Measurements from ENCODE around the gene HIPK3. TPM values are rescaled to one million over a fixed set of nuclear protein-coding genes. Genes with fewer than 3 reads are reported as not detected.

Gene HIPK3
- polyA plus RNA-seq, 4 donors: 9.5 to 40.7 (median 20.0) TPM

DNA sequence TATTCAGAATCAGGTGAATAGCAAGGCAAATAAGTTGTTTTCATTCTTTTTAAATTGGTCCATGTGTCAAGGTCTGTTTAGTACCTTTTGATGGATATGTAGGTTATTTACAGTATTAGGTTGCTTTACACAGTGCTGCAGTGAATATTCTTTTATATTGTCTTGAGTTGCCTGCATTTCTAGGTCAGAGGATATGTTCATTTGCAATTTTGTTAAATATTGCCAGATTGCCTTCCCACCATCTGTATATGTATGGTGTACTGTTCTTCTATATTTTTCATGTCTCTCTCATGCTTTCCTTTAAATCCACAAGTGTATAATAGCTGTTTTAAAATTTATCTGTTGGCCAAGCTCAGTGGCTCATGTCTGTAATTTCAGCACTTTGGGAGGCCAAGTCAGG is 24.6 kb downstream of the HIPK3 start:
- H3K27ac ChIP-seq (ENCODE audit: low read depth in 1 of 3, low read length in 2 of 3): no peak overlapping the region
- H3K4me1 ChIP-seq (ENCODE audit: control insufficient read depth in 3 of 3, insufficient read depth in 2 of 3, low read depth in 1 of 3, low read length in 2 of 3): peaks cover 7 to 9% (median 9%) of the 10 kb centered on the region in 3 donors
- H3K9me3 ChIP-seq (ENCODE audit: control insufficient read depth in 2 of 2, insufficient read depth in 1 of 2, low read depth in 1 of 2, low read length in 1 of 2): peaks cover 0 to 2% of the 10 kb centered on the region in 2 donors
- H3K4me3 ChIP-seq (ENCODE audit: low read depth in 1 of 3, low read length in 3 of 3): no peak overlapping the region
- no peaks in the 10 kb centered on the region for H3K27me3 ChIP-seq (ENCODE audit: control insufficient read depth in 3 of 3, insufficient read depth in 3 of 3, low read length in 3 of 3)
- peaks cover 0 to 3% (median 3%) of the 10 kb centered on the region in 3 donors for H3K36me3 ChIP-seq (ENCODE audit: control insufficient read depth in 3 of 3, insufficient read depth in 2 of 3, low read depth in 1 of 3, low read length in 3 of 3)
- FAIRE-seq (no peak), DNase-seq (no peak)

DNA sequence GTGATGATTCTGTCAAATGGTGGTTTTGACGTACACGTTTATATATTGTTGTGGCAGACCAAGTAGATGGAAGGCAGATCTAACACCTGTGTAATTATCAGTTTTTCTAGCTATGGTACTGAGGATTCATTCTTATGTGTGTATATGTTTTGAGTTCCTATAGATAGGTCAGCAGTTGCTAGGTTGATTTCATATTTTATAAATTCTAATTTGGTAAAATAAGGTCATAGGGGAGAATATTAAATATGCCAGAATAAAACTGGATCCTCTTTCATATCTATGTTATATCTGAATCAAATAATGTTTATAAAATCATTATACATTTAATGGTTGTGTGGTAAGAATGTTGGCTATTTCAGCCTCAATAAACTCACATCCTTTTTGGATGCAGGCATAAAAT is 27.6 kb downstream of the HIPK3 start:
- peaks cover 0 to 9% (median 7%) of the 10 kb centered on the region in 3 donors for H3K36me3 ChIP-seq (ENCODE audit: control insufficient read depth in 3 of 3, insufficient read depth in 2 of 3, low read depth in 1 of 3, low read length in 3 of 3)
- no peak overlapping the region for H3K27ac ChIP-seq (ENCODE audit: low read depth in 1 of 3, low read length in 2 of 3)
- no peak for DNase-seq
- H3K4me3 ChIP-seq (ENCODE audit: low read depth in 1 of 3, low read length in 3 of 3): no peak overlapping the region
- H3K4me1 ChIP-seq (ENCODE audit: control insufficient read depth in 3 of 3, insufficient read depth in 2 of 3, low read depth in 1 of 3, low read length in 2 of 3): peaks cover 3 to 6% (median 4%) of the 10 kb centered on the region in 3 donors
- 82 to 85% (median 83%) methylated on average over 2 of the region's 2 CpGs for WGBS, 3 donors
- no peak for FAIRE-seq
- H3K27me3 ChIP-seq (ENCODE audit: control insufficient read depth in 3 of 3, insufficient read depth in 3 of 3, low read length in 3 of 3): no peaks in the 10 kb centered on the region
- no peaks in the 10 kb centered on the region for H3K9me3 ChIP-seq (ENCODE audit: control insufficient read depth in 2 of 2, insufficient read depth in 1 of 2, low read depth in 1 of 2, low read length in 1 of 2)

DNA sequence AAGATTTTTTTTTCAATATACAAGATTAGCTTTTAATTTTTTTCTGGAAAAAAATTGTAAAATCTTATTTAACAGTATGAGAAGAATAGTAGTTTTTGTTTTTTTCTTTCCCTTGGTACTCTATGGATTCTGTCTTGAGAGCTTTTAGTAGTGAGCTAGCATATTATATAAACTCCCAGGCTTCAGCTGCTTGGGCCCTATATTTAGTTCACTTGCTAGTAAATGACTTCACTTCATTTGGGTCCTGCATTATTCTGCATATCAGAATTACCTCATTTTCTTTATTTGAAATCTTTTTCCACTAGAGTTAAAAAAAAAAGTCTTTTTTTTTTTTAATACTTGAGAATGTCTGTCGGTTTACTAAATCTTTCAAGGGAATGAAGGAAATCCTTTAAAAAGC is 33.1 kb downstream of the HIPK3 start:
- DNase-seq: no peak
- Histone ChIP-seq H3K36me3 (ENCODE audit: control insufficient read depth in 3 of 3, insufficient read depth in 2 of 3, low read depth in 1 of 3, low read length in 3 of 3) (peaks cover 0 to 15% (median 11%) of the 10 kb centered on the region in 3 donors), H3K9me3 (ENCODE audit: control insufficient read depth in 2 of 2, insufficient read depth in 1 of 2, low read depth in 1 of 2, low read length in 1 of 2) (no peaks in the 10 kb centered on the region), H3K27ac (ENCODE audit: low read depth in 1 of 3, low read length in 2 of 3) (no peak overlapping the region), H3K4me3 (ENCODE audit: low read depth in 1 of 3, low read length in 3 of 3) (no peak overlapping the region), H3K27me3 (ENCODE audit: control insufficient read depth in 3 of 3, insufficient read depth in 3 of 3, low read length in 3 of 3) (no peaks in the 10 kb centered on the region), H3K4me1 (ENCODE audit: control insufficient read depth in 3 of 3, insufficient read depth in 2 of 3, low read depth in 1 of 3, low read length in 2 of 3) (peaks cover 2 to 9% (median 3%) of the 10 kb centered on the region in 3 donors)
- no peak for FAIRE-seq
- WGBS, 3 donors: 52 to 78% (median 74%) methylated on average over 1 of the region's 1 CpG

DNA sequence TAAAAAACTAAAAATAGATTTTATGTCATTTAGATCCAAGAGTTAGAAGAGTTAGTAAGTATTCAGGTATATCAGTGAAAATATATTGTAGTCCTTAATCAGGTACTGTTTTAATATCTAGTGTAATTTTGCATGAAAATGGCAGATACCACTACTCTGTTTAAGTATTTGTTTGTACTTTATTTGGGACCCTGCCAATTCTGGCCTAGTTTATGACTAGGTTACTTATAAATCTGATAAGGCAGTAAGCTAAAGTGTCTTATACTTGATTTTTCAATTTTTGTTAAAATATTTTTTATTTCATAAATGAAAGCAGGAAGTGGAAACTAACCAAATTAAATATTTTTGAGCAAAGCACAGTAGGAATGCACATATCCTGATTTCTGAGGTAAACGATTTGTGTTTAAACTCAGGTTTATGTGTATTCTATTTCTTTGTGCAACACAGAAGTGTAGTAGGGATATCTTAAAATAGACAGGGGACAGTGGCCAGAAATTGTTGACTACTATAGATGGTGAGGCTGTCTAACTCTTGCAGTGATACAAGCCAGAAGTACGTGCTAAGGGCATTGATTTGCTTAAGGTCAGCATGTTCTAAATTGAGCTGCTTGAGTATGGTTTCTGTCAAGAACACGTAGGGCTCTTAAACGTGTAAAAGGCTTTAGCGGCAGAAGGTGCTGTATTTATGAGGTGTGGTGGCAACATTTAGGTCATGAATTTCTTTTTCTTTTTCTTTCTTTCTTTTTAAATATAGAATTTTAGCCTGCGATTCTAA is 34.0 kb downstream of the HIPK3 start:
- Histone ChIP-seq H3K9me3 (ENCODE audit: control insufficient read depth in 2 of 2, insufficient read depth in 1 of 2, low read depth in 1 of 2, low read length in 1 of 2) (no peaks in the 10 kb centered on the region), H3K27me3 (ENCODE audit: control insufficient read depth in 3 of 3, insufficient read depth in 3 of 3, low read length in 3 of 3) (no peaks in the 10 kb centered on the region), H3K4me1 (ENCODE audit: control insufficient read depth in 3 of 3, insufficient read depth in 2 of 3, low read depth in 1 of 3, low read length in 2 of 3) (peaks cover 3 to 9% (median 5%) of the 10 kb centered on the region in 3 donors), H3K36me3 (ENCODE audit: control insufficient read depth in 3 of 3, insufficient read depth in 2 of 3, low read depth in 1 of 3, low read length in 3 of 3) (peaks cover 0 to 17% (median 11%) of the 10 kb centered on the region in 3 donors), H3K27ac (ENCODE audit: low read depth in 1 of 3, low read length in 2 of 3) (peak overlapping the region in 1 of 3 donors; percentile 41), H3K4me3 (ENCODE audit: low read depth in 1 of 3, low read length in 3 of 3) (no peak overlapping the region)
- 37 to 41% (median 37%) methylated on average over 6 of the region's 6 CpGs for WGBS, 3 donors
- FAIRE-seq (no peak), DNase-seq (peak; percentile 14 to 46)

DNA sequence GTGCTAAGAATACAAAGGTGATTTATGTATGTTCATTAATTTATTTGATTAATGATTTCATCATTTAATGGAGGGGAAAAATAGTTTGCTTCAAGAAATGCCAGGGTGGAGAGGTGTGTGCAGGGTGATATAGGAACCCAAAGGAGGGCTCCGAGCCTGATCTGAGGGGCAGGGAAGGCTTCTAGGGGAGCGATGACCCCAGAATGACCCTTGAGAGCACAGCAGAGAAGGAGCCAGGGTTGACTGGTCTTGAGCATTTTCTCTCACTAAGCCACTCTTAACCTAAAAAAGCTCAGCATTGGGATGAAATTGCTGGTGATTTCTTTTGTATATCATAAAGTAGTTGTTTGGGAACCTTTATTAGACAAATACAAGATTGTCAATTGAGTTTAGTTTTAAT is 35.1 kb downstream of the HIPK3 start:
- no peak overlapping the region for H3K27ac ChIP-seq (ENCODE audit: low read depth in 1 of 3, low read length in 2 of 3)
- 88 to 97% (median 96%) methylated on average over 2 of the region's 2 CpGs for WGBS, 3 donors

GRCh38 chr11:33294224-33294623 is 37.0 kb downstream of the HIPK3 start:
- WGBS, 3 donors: 73 to 78% (median 76%) methylated on average over 4 of the region's 4 CpGs
- FAIRE-seq: no peak

More for the DNA sequence above, 35.1 kb downstream of the HIPK3 start:
- DNase-seq (no peak), FAIRE-seq (no peak)
- no peak overlapping the region for H3K4me3 ChIP-seq (ENCODE audit: low read depth in 1 of 3, low read length in 3 of 3)
- no peaks in the 10 kb centered on the region for H3K9me3 ChIP-seq (ENCODE audit: control insufficient read depth in 2 of 2, insufficient read depth in 1 of 2, low read depth in 1 of 2, low read length in 1 of 2)
- peaks cover 0 to 9% (median 7%) of the 10 kb centered on the region in 3 donors for H3K4me1 ChIP-seq (ENCODE audit: control insufficient read depth in 3 of 3, insufficient read depth in 2 of 3, low read depth in 1 of 3, low read length in 2 of 3)
- no peaks in the 10 kb centered on the region for H3K27me3 ChIP-seq (ENCODE audit: control insufficient read depth in 3 of 3, insufficient read depth in 3 of 3, low read length in 3 of 3)
- H3K36me3 ChIP-seq (ENCODE audit: control insufficient read depth in 3 of 3, insufficient read depth in 2 of 3, low read depth in 1 of 3, low read length in 3 of 3): peaks cover 0 to 17% (median 5%) of the 10 kb centered on the region in 3 donors

DNA sequence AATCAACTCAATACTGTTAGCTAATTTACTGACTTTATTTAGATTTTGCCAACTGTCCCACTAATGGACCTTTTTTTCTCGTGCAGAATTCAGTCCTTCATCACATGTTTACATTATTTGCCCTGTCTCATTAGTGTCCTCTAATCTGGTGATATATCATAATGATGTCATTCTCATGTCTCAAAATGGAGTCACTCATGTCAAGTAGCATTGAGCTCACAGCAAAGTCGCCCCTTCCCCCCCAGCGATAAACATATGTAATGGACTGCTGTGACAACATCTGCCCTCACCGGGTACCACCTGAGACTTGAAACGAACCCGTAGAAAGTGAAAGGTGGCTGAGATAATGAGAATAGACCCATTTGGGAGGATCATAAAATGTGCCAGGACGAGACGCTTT is 37.6 kb downstream of the HIPK3 start:
- peaks cover 0 to 6% of the 10 kb centered on the region in 2 donors for H3K9me3 ChIP-seq (ENCODE audit: control insufficient read depth in 2 of 2, insufficient read depth in 1 of 2, low read depth in 1 of 2, low read length in 1 of 2)
- DNase-seq (no peak), FAIRE-seq (no peak)
- H3K4me1 ChIP-seq (ENCODE audit: control insufficient read depth in 3 of 3, insufficient read depth in 2 of 3, low read depth in 1 of 3, low read length in 2 of 3): peaks cover 0 to 9% (median 7%) of the 10 kb centered on the region in 3 donors
- H3K27ac ChIP-seq (ENCODE audit: low read depth in 1 of 3, low read length in 2 of 3): no peak overlapping the region
- H3K4me3 ChIP-seq (ENCODE audit: low read depth in 1 of 3, low read length in 3 of 3): no peak overlapping the region
- H3K27me3 ChIP-seq (ENCODE audit: control insufficient read depth in 3 of 3, insufficient read depth in 3 of 3, low read length in 3 of 3): no peaks in the 10 kb centered on the region
- 90 to 96% (median 92%) methylated on average over 8 of the region's 8 CpGs for WGBS, 3 donors
- H3K36me3 ChIP-seq (ENCODE audit: control insufficient read depth in 3 of 3, insufficient read depth in 2 of 3, low read depth in 1 of 3, low read length in 3 of 3): peaks cover 0 to 17% (median 4%) of the 10 kb centered on the region in 3 donors

More at GRCh38 chr11:33294224-33294623, 37.0 kb downstream of the HIPK3 start:
- H3K4me1 ChIP-seq (ENCODE audit: control insufficient read depth in 3 of 3, insufficient read depth in 2 of 3, low read depth in 1 of 3, low read length in 2 of 3): peaks cover 0 to 9% (median 7%) of the 10 kb centered on the region in 3 donors
- peaks cover 0 to 6% of the 10 kb centered on the region in 2 donors for H3K9me3 ChIP-seq (ENCODE audit: control insufficient read depth in 2 of 2, insufficient read depth in 1 of 2, low read depth in 1 of 2, low read length in 1 of 2)
- no peaks in the 10 kb centered on the region for H3K27me3 ChIP-seq (ENCODE audit: control insufficient read depth in 3 of 3, insufficient read depth in 3 of 3, low read length in 3 of 3)
- no peak for DNase-seq
- no peak overlapping the region for H3K4me3 ChIP-seq (ENCODE audit: low read depth in 1 of 3, low read length in 3 of 3)
- peaks cover 0 to 14% (median 4%) of the 10 kb centered on the region in 3 donors for H3K36me3 ChIP-seq (ENCODE audit: control insufficient read depth in 3 of 3, insufficient read depth in 2 of 3, low read depth in 1 of 3, low read length in 3 of 3)
- no peak overlapping the region for H3K27ac ChIP-seq (ENCODE audit: low read depth in 1 of 3, low read length in 2 of 3)

GRCh38 chr11:33296695-33297094 is 39.5 kb downstream of the HIPK3 start:
- DNase-seq (no peak), FAIRE-seq (no peak)
- Histone ChIP-seq H3K27me3 (ENCODE audit: control insufficient read depth in 3 of 3, insufficient read depth in 3 of 3, low read length in 3 of 3) (no peaks in the 10 kb centered on the region), H3K27ac (ENCODE audit: low read depth in 1 of 3, low read length in 2 of 3) (no peak overlapping the region), H3K4me3 (ENCODE audit: low read depth in 1 of 3, low read length in 3 of 3) (no peak overlapping the region), H3K4me1 (ENCODE audit: control insufficient read depth in 3 of 3, insufficient read depth in 2 of 3, low read depth in 1 of 3, low read length in 2 of 3) (peaks cover 0 to 7% (median 0%) of the 10 kb centered on the region in 3 donors), H3K36me3 (ENCODE audit: control insufficient read depth in 3 of 3, insufficient read depth in 2 of 3, low read depth in 1 of 3, low read length in 3 of 3) (peaks cover 0 to 21% (median 4%) of the 10 kb centered on the region in 3 donors), H3K9me3 (ENCODE audit: control insufficient read depth in 2 of 2, insufficient read depth in 1 of 2, low read depth in 1 of 2, low read length in 1 of 2) (peaks cover 0 to 6% of the 10 kb centered on the region in 2 donors)
- WGBS, 3 donors: 86 to 90% (median 90%) methylated on average over 5 of the region's 5 CpGs
